GM12878 (cell line): Measurements from ENCODE around the gene CACNA2D2. TPM values are rescaled to one million over a fixed set of nuclear protein-coding genes. Genes with fewer than 3 reads are reported as not detected.
A peak's percentile ranks its signal among the peaks of the same experiment; 100 is the strongest.

Experiments
- ATAC-seq: fragments of 200-7000 bp; cut with Tn5 transposase; 3 replicates; pipeline ENCODE4 v1.9.1; 2020; ENCODE audit warnings: mild to moderate bottlenecking, moderate library complexity
- BruUV-seq: library from RNA; stranded (reverse); fragments of 400-500 nt; replicated peaks from 2 replicates; lab custom pipeline; 2021; lab: Mats Ljungman, UMichigan
- CTCF ChIA-PET: fragments of 300-600 bp; sonication (Branson Sonifier 250); formaldehyde crosslinking; extraction: SDS; loops from one replicate; lab custom pipeline; 2021; ENCODE audit warnings: inconsistent platforms; lab: Yijun Ruan, JAX
- POLR2A ChIA-PET: fragments of 350-600 bp; formaldehyde crosslinking; extraction: SDS; loops from one replicate; lab custom pipeline; 2021; ENCODE audit warnings: inconsistent platforms; lab: Charles Lee
- RAD21 ChIA-PET: fragments of 300-600 bp; sonication (Branson Sonifier 250); formaldehyde crosslinking; loops from one replicate; lab custom pipeline; 2023; ENCODE audit warnings: antibody characterized with exemption; ENCODE audit not compliant: unreplicated experiment; lab: Charles Lee
- SMC1A ChIA-PET: fragments of 300-600 bp; sonication (Branson Sonifier 250); formaldehyde crosslinking; loops from one replicate; lab custom pipeline; 2023; ENCODE audit not compliant: unreplicated experiment, uncharacterized antibody; lab: Charles Lee
- DNase-seq: peaks from one replicate; pipeline ENCODE4 v3.0.0-alpha.2; 2011; ENCODE audit warnings: low read depth, low spot score
- FAIRE-seq: peaks from 3 replicates; lab custom pipeline; 2011; peaks lifted over from hg19 to GRCh38; lab: Jason Lieb, UNC
- H2AFZ ChIP-seq: 2 replicates; pipeline ENCODE4 v1.6.0; 2011; ENCODE audit warnings: low read depth, low read length, control low read depth; ENCODE audit not compliant: control insufficient read depth
- H3K27ac ChIP-seq: 2 replicates; pipeline ENCODE4 v1.5.1; 2011; ENCODE audit warnings: control low read depth; ENCODE audit not compliant: control insufficient read depth, insufficient read depth
- H3K27me3 ChIP-seq, 2 experiments: replicated peaks in 1 of 2; 2 replicates each; pipeline versions ENCODE4 v1.6.0 to v1.6.1; 2011; ENCODE audit warnings: low read length in 1 of 2; ENCODE audit not compliant: control insufficient read depth in 2 of 2, insufficient read depth in 2 of 2
- H3K36me3 ChIP-seq, 2 experiments: 2 replicates each; pipeline ENCODE4 v1.5.1; 2011; ENCODE audit warnings: low read length in 1 of 2; ENCODE audit not compliant: control insufficient read depth in 2 of 2, insufficient read depth in 2 of 2
- H3K4me1 ChIP-seq: 2 replicates; pipeline ENCODE4 v1.6.1; 2011; ENCODE audit warnings: mild to moderate bottlenecking, low read length, moderate library complexity, mixed read lengths; ENCODE audit not compliant: control insufficient read depth, insufficient read depth
- H3K4me2 ChIP-seq: 2 replicates; pipeline ENCODE4 v1.6.0; 2011; ENCODE audit warnings: control low read depth; ENCODE audit not compliant: control insufficient read depth, insufficient read depth
- H3K4me3 ChIP-seq: fragments of 200-600 bp; sonication (generic); 2 replicates; pipeline ENCODE4 v1.5.1; 2016
- H3K79me2 ChIP-seq: 2 replicates; pipeline ENCODE4 v1.6.0; 2011; ENCODE audit warnings: low read length; ENCODE audit not compliant: control insufficient read depth, insufficient read depth
- H3K9ac ChIP-seq: 2 replicates; pipeline ENCODE4 v1.8.0; 2011; ENCODE audit warnings: low read length, control low read depth, mixed read lengths; ENCODE audit not compliant: control insufficient read depth, insufficient read depth
- H3K9me3 ChIP-seq: replicated peaks from 3 replicates; pipeline ENCODE4 v1.5.1; 2011; ENCODE audit warnings: mild to moderate bottlenecking, low read length; ENCODE audit not compliant: control insufficient read depth, insufficient read depth
- H4K20me1 ChIP-seq: 2 replicates; pipeline ENCODE4 v1.6.0; 2011; ENCODE audit not compliant: control insufficient read depth, insufficient read depth
- FOXM1 ChIP-seq: IDR thresholded peaks from 2 replicates; pipeline ENCODE4 v1.6.1; 2012; ENCODE audit warnings: low read depth, mild to moderate bottlenecking, inconsistent platforms, low read length, moderate library complexity
- JUNB ChIP-seq: IDR thresholded peaks from 2 replicates; pipeline ENCODE4 v1.6.1; 2016; ENCODE audit warnings: antibody characterized with exemption, mild to moderate bottlenecking
- KLF5 ChIP-seq: fragments of 450-650 bp; IDR thresholded peaks from 2 replicates; pipeline ENCODE4 v1.6.1; 2014; ENCODE audit warnings: mild to moderate bottlenecking; ENCODE audit not compliant: partially characterized antibody
- POU2F2 ChIP-seq: IDR thresholded peaks from 3 replicates; pipeline ENCODE4 v1.6.1; 2011; ENCODE audit warnings: low read depth, mild to moderate bottlenecking, low read length, borderline replicate concordance
- RAD21 ChIP-seq: IDR thresholded peaks from 2 replicates; pipeline ENCODE4 v1.6.1; 2011; ENCODE audit warnings: mild to moderate bottlenecking, low read depth, low read length, moderate library complexity; ENCODE audit not compliant: insufficient read depth
- SREBF2 ChIP-seq: IDR thresholded peaks from 2 replicates; pipeline ENCODE4 v1.6.1; 2012; ENCODE audit warnings: mild to moderate bottlenecking, low read length
- YY1 ChIP-seq: IDR thresholded peaks from 2 replicates; pipeline ENCODE4 v1.6.1; 2011; ENCODE audit warnings: low read depth, mild to moderate bottlenecking, low read length
- WGBS: methylation state at CpG from one replicate; pipeline ENCODE4 v1.1.6; 2016; ENCODE audit warnings: low lambda C conversion rate; ENCODE audit not compliant: insufficient replicate concordance, insufficient coverage; ENCODE audit errors: missing lambda C conversion rate; 5-methylcytosine and 5-hydroxymethylcytosine counted together
- in situ Hi-C: fragments of 300-500 bp; cut with MboI; formaldehyde crosslinking; loops from 9 replicates; pipeline ENCODE4 v1.14.3; 2018; ENCODE audit warnings: mixed read lengths
- intact Hi-C: fragments of 100-400 bp; cut with micrococcal nuclease; formaldehyde crosslinking; loops from one replicate; pipeline ENCODE4 v1.14.2; 2022; ENCODE audit not compliant: unreplicated experiment
- polyA plus RNA-seq, 11 experiments: library from polyadenylated mRNA; depleted of rRNA in 4 of 11; unstranded in 6 of 11; stranded (reverse) in 5 of 11; fragments of >200 nt; fragmentation: Nextera tagmentation in 4 of 11; fragmentation: Illumina TruSeq in 1 of 11; extraction: Ambion mirVana in 4 of 11; extraction: Trizol in 1 of 11; gene quantifications; 1 replicate in 1 of 11; 2 replicates in 10 of 11; pipeline versions ENCODE4 v1.2.1 to v1.2.3, GENCODE V29; 2011 to 2016; ENCODE audit warnings: inconsistent platforms in 2 of 11, missing spikeins in 2 of 11, low read depth in 1 of 11
- total RNA-seq, 4 experiments: library from RNA; depleted of rRNA in 3 of 4; stranded (reverse); fragments of >200 nt in 3 of 4; fragmentation: Illumina TruSeq in 1 of 4; extraction: Trizol in 1 of 4; gene quantifications; 2 replicates each; pipeline versions ENCODE4 v1.2.1 to v1.2.3, GENCODE V29; 2013 to 2021
- TF ChIP-seq, protein P1 (sequence below): IDR thresholded peaks from 2 replicates; pipeline ENCODE4 v1.6.1; 2011; ENCODE audit warnings: low read depth, mild to moderate bottlenecking, low read length, moderate library complexity, borderline replicate concordance; ENCODE audit errors: extremely low read depth

CACNA2D2 gene
- total and polyA plus RNA-seq, 10 of the 15 experiments (the other 5 are each of a cell fraction or from before 2014, with no cell fraction given), result 0.03 to 0.07 TPM; not detected in 8

- TF ChIP-seq SREBF2 (no peak), JUNB (no peak), FOXM1 (no peak)
These were observed 145.0 kb downstream of the CACNA2D2 start (continued) for GRCh38 chr3:50358355-50358910.

DNA sequence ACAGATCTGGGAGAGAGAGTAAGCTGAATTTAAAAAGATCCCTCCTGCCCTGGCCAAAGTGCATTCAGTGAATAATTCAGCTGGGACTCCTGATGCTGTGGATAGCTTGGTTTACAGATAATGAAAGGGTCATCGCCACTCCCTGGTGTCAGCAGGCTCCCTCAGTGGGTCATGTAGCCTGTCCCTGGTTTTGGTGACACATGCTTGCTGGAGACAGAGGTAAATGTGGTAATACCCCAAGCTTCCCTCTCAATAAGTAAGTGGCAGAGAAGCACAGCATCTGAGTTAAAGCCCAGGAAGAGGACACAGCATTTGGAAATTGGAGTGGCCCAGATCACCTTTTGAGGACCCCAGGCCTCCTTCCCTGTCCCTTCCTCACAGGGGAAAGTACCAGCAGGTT lies 146.0 kb downstream of the CACNA2D2 start:
- no TSS peak for BruUV-seq
- Histone ChIP-seq H3K27ac (0 out of 2 replicates have a peak overlapping the region, but pooled peaks have one; percentile 9), H3K36me3 (peaks cover 8 to 26% of the 10 kb centered on the region in 2 experiments; a peak in 2 of 4 replicates), H3K4me1 (peaks cover 18% of the 10 kb centered on the region), H3K4me3 (peak overlapping the region; percentile 78), H3K79me2 (peaks cover 33% of the 10 kb centered on the region), H3K27me3 (no peaks in the 10 kb centered on the region), H4K20me1 (peaks cover 2% of the 10 kb centered on the region; the same call in 1 of the 2 replicates), H3K9ac (peak overlapping the region; percentile 85), H3K4me2 (peak overlapping the region; percentile 97), H2AFZ (no peak overlapping the region), H3K9me3 (no peaks in the 10 kb centered on the region)
- intact Hi-C loops (no loop called here), in situ Hi-C loops (loop anchor here (10.0 kb wide), 1 partner anchor 1027 kb away; the partner anchor contains the start of gene MANF)
- 94% methylated on average over 1 of the region's 1 CpG for WGBS
- CTCF ChIA-PET, result interaction anchor here (1.3 to 2.9 kb wide), 2 partner anchors 9 to 212 kb away, joined by 4 to 22 read pairs; partner anchors contain the start of gene HEMK1
- FAIRE-seq, result no peak
- DNase-seq, result no peak
- no peak for ATAC-seq
- RAD21 ChIA-PET, result interaction anchor here (1.9 kb wide), 1 partner anchor 21 kb away, joined by 6 read pairs; no protein-coding TSS in a partner anchor
- SMC1A ChIA-PET, result interaction anchor here (1.4 to 1.7 kb wide), 2 partner anchors 10 to 20 kb away, joined by 8 read pairs; no protein-coding TSS in a partner anchor
- POLR2A ChIA-PET, result interaction anchor here (1.6 to 2.5 kb wide), 2 partner anchors 17 to 20 kb away, joined by 3 to 8 read pairs; partner anchors contain the start of gene RASSF1
- TF ChIP-seq RAD21, result no peak
- TF ChIP-seq POU2F2, result no peak
- TF ChIP-seq, protein P1, sequence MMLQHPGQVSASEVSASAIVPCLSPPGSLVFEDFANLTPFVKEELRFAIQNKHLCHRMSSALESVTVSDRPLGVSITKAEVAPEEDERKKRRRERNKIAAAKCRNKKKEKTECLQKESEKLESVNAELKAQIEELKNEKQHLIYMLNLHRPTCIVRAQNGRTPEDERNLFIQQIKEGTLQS, result no peak
- no peak for TF ChIP-seq KLF5
- TF ChIP-seq YY1, result no peak
